ENCODE results near the gene RNASE2.

DNA sequence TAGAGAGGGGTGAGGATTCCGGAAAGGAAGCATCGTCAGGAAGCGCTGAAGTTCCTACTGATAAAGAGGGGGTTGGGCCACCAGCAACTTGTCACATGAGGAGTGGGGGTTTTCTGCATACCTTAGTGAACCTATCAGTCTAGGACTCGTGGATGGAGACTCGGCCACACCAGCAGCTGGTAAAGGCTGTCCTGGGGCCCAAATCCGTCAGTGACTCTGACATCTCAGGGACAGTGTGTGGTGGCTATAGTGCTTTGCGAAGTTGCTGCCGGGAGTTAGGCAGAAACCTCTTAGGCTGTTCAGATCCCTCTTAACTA, 16.4 kb downstream of the RNASE2 start:
- TF ChIP-seq, protein P1, sequence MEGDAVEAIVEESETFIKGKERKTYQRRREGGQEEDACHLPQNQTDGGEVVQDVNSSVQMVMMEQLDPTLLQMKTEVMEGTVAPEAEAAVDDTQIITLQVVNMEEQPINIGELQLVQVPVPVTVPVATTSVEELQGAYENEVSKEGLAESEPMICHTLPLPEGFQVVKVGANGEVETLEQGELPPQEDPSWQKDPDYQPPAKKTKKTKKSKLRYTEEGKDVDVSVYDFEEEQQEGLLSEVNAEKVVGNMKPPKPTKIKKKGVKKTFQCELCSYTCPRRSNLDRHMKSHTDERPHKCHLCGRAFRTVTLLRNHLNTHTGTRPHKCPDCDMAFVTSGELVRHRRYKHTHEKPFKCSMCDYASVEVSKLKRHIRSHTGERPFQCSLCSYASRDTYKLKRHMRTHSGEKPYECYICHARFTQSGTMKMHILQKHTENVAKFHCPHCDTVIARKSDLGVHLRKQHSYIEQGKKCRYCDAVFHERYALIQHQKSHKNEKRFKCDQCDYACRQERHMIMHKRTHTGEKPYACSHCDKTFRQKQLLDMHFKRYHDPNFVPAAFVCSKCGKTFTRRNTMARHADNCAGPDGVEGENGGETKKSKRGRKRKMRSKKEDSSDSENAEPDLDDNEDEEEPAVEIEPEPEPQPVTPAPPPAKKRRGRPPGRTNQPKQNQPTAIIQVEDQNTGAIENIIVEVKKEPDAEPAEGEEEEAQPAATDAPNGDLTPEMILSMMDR (IDR thresholded peaks at IDR 0.05; ENCODE audit: insufficient read depth, low read depth, low read length): no peak
- no peak for TF ChIP-seq EZH2 (IDR thresholded peaks at IDR 0.05; ENCODE audit: insufficient read depth, low read length)
